ENCODE measurements around the gene DPH2.
A peak's percentile ranks its signal among the peaks of the same experiment; 100 is the strongest.

The DPH2 gene

GRCh38 chr1:43982241-43982640 is 12.4 kb downstream of the DPH2 start:
- DNase-seq = no peak

GRCh38 chr1:43982808-43983207 is 13.0 kb downstream of the DPH2 start:
- peak in 2 of 56 donors; percentile 14 to 44 for DNase-seq

- DNase-seq = peak in 1 of 56 donors; percentile 9
These were observed 13.6 kb downstream of the DPH2 start for GRCh38 chr1:43983253-43983899.

GRCh38 chr1:43984855-43985254 is 15.0 kb downstream of the DPH2 start:
- no peak for DNase-seq

GRCh38 chr1:43985984-43986595 is 16.3 kb downstream of the DPH2 start:
- DNase-seq = no peak

GRCh38 chr1:43986712-43987111 is 16.9 kb downstream of the DPH2 start:
- DNase-seq = no peak

- DNase-seq = no peak
These were observed 17.5 kb downstream of the DPH2 start for GRCh38 chr1:43987159-43987902.

GRCh38 chr1:43990271-43991199 is 20.7 kb downstream of the DPH2 start:
- DNase-seq = no peak

- DNase-seq = peak in 1 of 56 donors; percentile 47
These were observed 21.3 kb downstream of the DPH2 start for GRCh38 chr1:43991200-43991475.

GRCh38 chr1:43991476-43992231 is 21.8 kb downstream of the DPH2 start, which contains the start of gene CCDC24:
Gene CCDC24, plus strand, starts transcription at chr1:43991599. Its CDS starts 280 bp downstream, at chr1:43991879.
- DNase-seq = peak in 52 of 56 donors; percentile 25 to 88 (median 72)

GRCh38 chr1:43992232-43992995 is 22.6 kb downstream of the DPH2 start:
- peak in 1 of 56 donors; percentile 33 for DNase-seq

GRCh38 chr1:43993206-43993914 is 23.6 kb downstream of the DPH2 start:
- no peak for DNase-seq

GRCh38 chr1:43994071-43994470 is 24.3 kb downstream of the DPH2 start:
- DNase-seq = no peak

- DNase-seq = peak in 1 of 56 donors; percentile 17
These were observed 25.3 kb downstream of the DPH2 start for GRCh38 chr1:43994794-43995790.

- DNase-seq = peak in 13 of 56 donors; percentile 13 to 46 (median 28)
These were observed 26.3 kb downstream of the DPH2 start for GRCh38 chr1:43995984-43996732.

GRCh38 chr1:43996733-43997115 is 26.9 kb downstream of the DPH2 start:
- DNase-seq = no peak
